Ascending aorta (tissue), 2 donors: ENCODE measurements around the gene SRBD1. TPM values are rescaled to one million over a fixed set of nuclear protein-coding genes. Genes with fewer than 3 reads are reported as not detected.

Source experiments
- DNase-seq, 2 donors: peaks; one replicate each; pipeline ENCODE4 v3.0.0-alpha.2; 2019; ENCODE audit warnings: low spot score in 2 of 2
- H3K27ac ChIP-seq, 2 donors: fragments of 200-600 bp; sonication (generic); one replicate each; pipeline ENCODE4 v1.5.1; 2016 to 2017; ENCODE audit warnings: mild to moderate bottlenecking in 1 of 2
- H3K27me3 ChIP-seq: fragments of 200-600 bp; sonication (generic); one replicate; pipeline ENCODE4 v1.5.1; 2017
- H3K36me3 ChIP-seq, 2 donors: fragments of 200-600 bp; sonication (generic); one replicate each; pipeline ENCODE4 v1.5.1; 2016
- H3K4me1 ChIP-seq, 2 donors: fragments of 200-600 bp; sonication (generic); one replicate each; pipeline ENCODE4 v1.5.1; 2016 to 2017; ENCODE audit warnings: mild to moderate bottlenecking in 1 of 2
- H3K4me3 ChIP-seq, 2 donors: fragments of 200-600 bp; sonication (generic); one replicate each; pipeline ENCODE4 v1.5.1; 2016 to 2017; ENCODE audit warnings: mild to moderate bottlenecking in 1 of 2
- H3K9me3 ChIP-seq, 2 donors: fragments of 200-600 bp; sonication (generic); one replicate each; pipeline ENCODE4 v1.5.1; 2016
- CTCF ChIP-seq, 3 experiments: fragments of 200-600 bp in 2 of 3; fragments of 450-650 bp in 1 of 3; sonication (generic) in 2 of 3; IDR thresholded peaks; one replicate each; pipeline ENCODE4 v1.5.1; 2016 to 2019; ENCODE audit warnings: antibody characterized with exemption in 3 of 3, mild to moderate bottlenecking in 1 of 3, moderate library complexity in 1 of 3
- intact Hi-C: fragments of 100-400 bp; cut with DNase I; formaldehyde crosslinking; loops from one replicate; pipeline ENCODE4 v1.15.1; 2023
- total RNA-seq: library from RNA; depleted of rRNA; stranded (reverse); fragments of >200 nt; gene quantifications from one replicate; pipeline ENCODE4 v1.1.0, GENCODE V29; 2016

Gene SRBD1
- total RNA-seq, 1 donor from 2014 or later = 7.6 TPM

DNA sequence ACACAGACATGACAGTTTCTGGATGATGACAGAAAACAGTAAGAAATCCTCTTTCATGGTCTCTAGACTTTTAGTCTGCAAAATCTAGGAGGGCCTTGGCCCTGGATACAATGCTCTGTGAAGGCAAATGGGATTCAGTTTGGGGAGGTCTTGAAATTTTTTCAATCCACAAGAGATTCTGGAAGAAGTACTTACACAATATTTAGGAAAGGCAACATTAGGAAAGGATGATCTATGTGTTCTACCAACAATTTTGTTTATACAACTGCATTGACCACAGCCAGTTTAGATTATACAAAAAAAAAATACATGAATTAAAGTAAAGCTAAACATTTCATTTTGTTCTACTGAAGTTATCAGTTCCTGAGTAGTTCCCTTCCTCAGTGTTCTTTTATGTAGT lies 208.0 kb downstream of the SRBD1 start:
- H3K4me3 ChIP-seq = no peak overlapping the region
- no peaks in the 10 kb centered on the region for H3K9me3 ChIP-seq
- DNase-seq = no peak
- no peaks in the 10 kb centered on the region for H3K4me1 ChIP-seq
- no peaks in the 10 kb centered on the region for H3K27me3 ChIP-seq
- TF ChIP-seq CTCF (IDR thresholded peaks at IDR 0.05) = no peak
- intact Hi-C loops = no loop called here
- no peak overlapping the region for H3K27ac ChIP-seq
- no peaks in the 10 kb centered on the region for H3K36me3 ChIP-seq

DNA sequence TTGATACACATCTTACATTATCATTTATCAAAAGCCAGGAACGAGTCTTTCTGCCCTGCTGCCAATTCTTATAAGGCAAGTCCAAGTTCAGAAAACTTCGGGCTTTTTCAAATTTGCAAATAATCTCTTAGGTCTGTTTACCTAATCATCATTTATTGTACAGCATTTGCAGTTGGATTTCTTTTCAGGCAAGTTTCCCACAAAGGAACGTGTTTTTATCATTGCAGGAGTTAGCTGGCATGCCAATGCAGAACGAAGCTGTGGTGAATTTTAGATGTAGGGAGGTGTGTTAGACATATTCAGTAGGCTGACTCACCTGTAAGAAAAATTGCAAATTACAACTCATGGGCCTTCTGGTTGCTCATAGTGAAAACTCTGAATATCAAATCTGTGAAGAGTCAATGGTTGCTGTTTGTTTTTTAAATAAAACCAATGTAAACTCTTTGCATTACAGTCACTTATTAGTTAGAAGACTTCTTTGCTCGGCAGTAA lies 209.6 kb downstream of the SRBD1 start:
- Histone ChIP-seq H3K36me3 (no peaks in the 10 kb centered on the region), H3K4me1 (no peaks in the 10 kb centered on the region), H3K27ac (no peak overlapping the region), H3K27me3 (no peaks in the 10 kb centered on the region), H3K4me3 (no peak overlapping the region), H3K9me3 (no peaks in the 10 kb centered on the region)
- no peak for TF ChIP-seq CTCF (IDR thresholded peaks at IDR 0.05)
- DNase-seq = no peak
- intact Hi-C loops = no loop called here

GRCh38 chr2:45399040-45399784 lies 211.9 kb downstream of the SRBD1 start:
- TF ChIP-seq CTCF (IDR thresholded peaks at IDR 0.05) = no peak
- no peaks in the 10 kb centered on the region for H3K36me3 ChIP-seq
- H3K4me1 ChIP-seq = no peaks in the 10 kb centered on the region
- no peak for DNase-seq
- H3K4me3 ChIP-seq = no peak overlapping the region
- H3K27ac ChIP-seq = no peak overlapping the region
- intact Hi-C loops = no loop called here
- H3K9me3 ChIP-seq = no peaks in the 10 kb centered on the region
- no peaks in the 10 kb centered on the region for H3K27me3 ChIP-seq

DNA sequence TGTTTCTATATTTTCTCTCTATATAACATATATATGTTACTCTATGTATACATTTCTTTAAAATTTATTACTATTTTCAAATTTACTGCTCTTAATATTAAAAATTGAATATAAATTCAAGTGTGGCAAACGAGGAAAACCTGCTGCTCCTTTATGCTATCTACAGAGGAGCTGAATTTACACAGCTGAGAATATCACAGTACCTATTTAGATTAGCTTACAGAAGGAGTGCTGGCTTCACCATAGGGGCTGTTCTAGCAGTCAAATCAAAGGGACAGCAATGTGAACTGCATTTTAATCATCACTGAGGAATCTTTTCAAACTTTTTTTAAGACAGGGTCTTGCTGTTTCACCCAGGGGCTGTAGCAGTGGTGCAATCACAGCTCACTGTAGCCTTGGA lies 213.8 kb downstream of the SRBD1 start:
- H3K4me3 ChIP-seq = no peak overlapping the region
- DNase-seq = no peak
- H3K27me3 ChIP-seq = no peaks in the 10 kb centered on the region
- H3K9me3 ChIP-seq = no peaks in the 10 kb centered on the region
- intact Hi-C loops = no loop called here
- no peaks in the 10 kb centered on the region for H3K36me3 ChIP-seq
- no peaks in the 10 kb centered on the region for H3K4me1 ChIP-seq
- H3K27ac ChIP-seq = no peak overlapping the region
- no peak for TF ChIP-seq CTCF (IDR thresholded peaks at IDR 0.05)

DNA sequence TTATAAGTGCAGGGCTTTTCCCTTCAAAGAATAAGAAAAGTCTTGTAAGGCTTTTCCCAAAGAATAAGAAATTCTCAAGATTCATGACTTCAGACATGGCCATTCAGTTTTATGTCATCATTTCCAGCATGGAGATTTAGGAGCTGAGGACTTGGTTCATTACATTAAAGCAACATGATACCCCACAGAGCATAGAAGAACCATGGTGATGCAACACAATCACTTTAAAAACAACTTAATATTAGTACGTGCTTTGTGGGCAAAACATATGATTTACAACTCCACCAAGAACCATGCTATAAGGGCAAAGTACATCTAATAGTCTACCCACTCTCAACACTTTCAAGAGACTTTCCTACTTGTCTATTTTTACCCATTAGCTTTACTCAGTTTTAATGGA lies 214.4 kb downstream of the SRBD1 start:
- H3K27me3 ChIP-seq = no peaks in the 10 kb centered on the region
- H3K4me1 ChIP-seq = no peaks in the 10 kb centered on the region
- DNase-seq = no peak
- no peaks in the 10 kb centered on the region for H3K36me3 ChIP-seq
- intact Hi-C loops = no loop called here
- H3K9me3 ChIP-seq = no peaks in the 10 kb centered on the region
- no peak overlapping the region for H3K4me3 ChIP-seq
- no peak for TF ChIP-seq CTCF (IDR thresholded peaks at IDR 0.05)
- no peak overlapping the region for H3K27ac ChIP-seq
